ENCODE data around the gene NR1H4.
"Not testable (repeated sequence)": the region's sequence is repeated elsewhere in the genome, so short reads cannot be mapped to it uniquely, and the experiment has no call there.

NR1H4 gene

DNA sequence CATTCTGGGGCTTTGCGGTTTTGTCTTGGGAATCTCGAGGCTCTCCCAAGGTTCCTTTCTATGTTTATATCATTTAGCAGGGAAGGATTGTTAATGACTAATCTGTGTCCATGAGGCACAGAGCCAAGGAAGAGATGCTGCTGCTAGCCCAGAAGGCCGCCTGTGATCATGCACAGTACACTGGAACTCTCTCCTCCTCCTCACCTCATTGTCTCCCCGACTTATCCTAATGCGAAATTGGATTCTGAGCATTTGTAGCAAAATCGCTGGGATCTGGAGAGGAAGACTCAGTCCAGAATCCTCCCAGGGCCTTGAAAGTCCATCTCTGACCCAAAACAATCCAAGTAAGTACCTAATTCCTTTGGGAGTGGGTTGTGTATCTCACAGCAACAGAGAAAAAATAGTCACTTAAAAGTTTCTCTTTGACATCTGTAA lies at the start of gene NR1H4:
Gene NR1H4, plus strand, starts transcription at position 151 of the 435 bp plus-strand sequence. CDS start 19,458 bp downstream, outside the sequence.
- no peak for DNase-seq

- DNase-seq: no peak
Observed at GRCh38 chr12:100426145-100426544, 47.5 kb upstream of the NR1H4 start.

DNA sequence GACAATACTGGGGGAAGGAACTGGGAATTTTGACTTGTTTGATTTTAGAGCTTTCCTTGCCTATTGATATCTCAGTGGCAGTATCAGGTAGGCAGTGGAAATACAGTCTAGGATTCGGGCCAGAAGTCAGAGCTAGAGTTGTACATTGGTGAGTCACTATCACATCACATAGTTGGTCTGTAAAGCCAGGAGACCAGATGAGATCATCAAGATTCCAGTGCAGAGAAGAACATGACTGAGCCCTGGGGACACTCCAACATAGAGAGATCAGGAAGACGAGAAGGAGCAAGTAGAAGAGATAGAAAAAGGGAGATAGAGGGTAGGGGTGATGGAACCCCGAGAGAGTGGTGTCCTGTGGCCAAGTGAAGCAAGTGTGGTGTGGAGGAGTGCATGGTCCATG lies 46.6 kb upstream of the NR1H4 start:
- no peak for DNase-seq

GRCh38 chr12:100430251-100430650 lies 43.4 kb upstream of the NR1H4 start:
- DNase-seq: not testable (repeated sequence)

DNA sequence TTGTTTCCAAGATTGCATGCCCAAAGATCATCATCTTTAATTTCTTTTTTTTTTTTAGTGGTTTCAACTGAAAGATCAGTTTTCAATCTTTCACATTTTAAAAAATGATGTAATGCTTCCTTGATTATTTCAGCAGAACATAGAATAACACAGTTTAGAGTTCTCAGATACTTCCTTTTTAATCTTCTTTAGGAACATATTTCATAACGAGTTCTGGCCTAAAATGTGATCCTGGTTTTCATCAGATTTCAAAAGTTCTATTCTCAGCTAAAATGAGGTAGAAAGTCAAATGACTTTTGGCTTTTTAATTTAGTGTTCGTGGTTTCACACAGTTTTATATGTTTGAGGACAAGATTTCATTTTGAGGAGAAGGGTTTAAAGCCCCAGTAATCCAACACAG lies 40.0 kb upstream of the NR1H4 start:
- peak; percentile 18 to 21 for DNase-seq

DNA sequence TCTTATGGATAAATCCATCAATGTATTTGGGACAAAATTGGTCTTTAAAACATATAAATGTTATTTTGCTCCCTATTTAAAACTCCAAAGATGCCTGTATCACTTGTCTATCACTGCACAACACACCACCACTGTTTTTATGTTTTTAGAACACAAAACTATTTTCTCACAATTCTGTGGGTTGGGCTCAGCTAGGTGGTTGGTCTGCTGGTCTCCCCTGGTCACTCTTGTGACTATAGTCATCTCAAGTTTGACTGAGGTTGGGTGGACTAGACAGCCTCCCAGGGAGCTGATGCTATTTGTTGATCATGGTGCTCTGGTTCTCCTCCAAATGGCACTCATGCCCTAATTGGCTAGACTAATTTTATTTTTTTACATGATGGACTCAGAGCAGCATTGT lies 39.5 kb upstream of the NR1H4 start:
- no peak for DNase-seq

DNA sequence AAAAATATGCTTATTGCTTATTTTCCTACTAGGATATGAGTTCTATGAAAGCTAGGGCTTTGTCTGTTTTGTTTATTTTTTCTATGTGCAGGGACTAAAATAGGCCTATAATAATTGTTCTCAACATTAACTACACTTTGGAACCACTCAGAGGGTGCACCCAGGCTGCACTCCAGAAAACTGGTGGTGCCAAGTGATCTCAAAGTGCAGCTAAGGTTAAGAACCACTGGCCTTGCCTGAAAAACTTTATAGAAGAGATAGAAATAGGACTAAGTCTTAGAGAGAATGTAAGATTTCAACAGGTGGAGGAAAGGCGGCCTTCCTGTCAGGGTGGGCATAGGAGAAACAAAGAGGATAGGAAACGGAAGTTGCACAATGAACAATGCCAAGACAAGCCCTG lies 37.7 kb upstream of the NR1H4 start:
- no peak for DNase-seq

DNA sequence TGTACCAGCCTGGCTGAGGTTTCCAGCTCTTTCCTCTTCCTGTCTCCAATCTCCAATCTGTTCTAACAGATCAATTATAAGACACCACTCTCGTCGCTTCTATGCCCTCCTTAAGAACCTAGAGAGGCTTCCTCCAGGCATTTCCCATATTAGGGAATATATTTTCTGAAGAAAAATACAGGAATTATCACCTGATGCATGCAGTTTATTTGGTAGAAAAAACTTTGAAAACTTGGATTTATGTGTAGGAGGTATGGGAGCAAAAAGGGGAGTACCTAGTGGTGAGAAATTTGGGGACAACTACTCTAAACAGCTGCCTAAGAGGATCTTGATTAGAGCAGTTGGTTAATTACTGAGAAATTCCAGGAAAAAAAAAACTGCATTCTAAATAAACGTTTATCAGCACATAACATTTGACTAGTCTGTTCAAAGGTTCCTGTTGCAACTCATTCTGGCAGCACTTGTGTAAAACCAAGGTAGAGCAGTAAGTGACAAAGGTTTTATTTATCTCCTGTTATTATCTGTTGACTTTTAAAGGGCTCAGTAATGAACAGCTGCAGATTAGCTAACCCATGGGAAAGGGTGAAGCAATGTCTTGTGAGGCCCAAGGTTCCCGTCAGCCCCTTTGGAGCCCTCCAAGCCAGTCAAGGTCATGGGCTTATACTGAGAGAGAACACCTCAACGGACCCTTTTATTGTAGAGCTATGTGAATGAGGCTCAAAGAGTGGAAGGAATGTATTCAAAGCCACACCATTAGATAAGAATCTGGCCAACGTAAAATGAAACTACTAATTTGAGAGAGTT lies 36.4 kb upstream of the NR1H4 start:
- DNase-seq: no peak

DNA sequence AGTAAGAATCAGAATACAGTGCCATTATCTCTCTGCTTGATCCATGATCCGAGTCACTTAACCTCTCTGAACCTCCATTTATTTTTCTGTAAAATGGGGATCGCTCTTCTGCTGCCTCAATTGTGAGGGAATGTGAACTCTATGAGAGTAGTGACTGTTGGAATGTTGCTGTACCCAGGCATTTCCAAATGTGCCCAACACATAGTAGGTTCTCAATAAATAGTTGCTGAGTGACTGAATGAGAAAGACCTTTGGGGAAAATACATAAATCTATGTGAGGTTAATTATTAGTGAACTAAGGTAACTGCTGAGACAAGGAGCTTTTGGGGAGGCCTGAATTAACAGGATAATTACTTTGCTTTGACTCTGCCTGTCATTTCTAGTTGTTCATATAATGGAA lies 33.9 kb upstream of the NR1H4 start:
- no peak for DNase-seq

DNA sequence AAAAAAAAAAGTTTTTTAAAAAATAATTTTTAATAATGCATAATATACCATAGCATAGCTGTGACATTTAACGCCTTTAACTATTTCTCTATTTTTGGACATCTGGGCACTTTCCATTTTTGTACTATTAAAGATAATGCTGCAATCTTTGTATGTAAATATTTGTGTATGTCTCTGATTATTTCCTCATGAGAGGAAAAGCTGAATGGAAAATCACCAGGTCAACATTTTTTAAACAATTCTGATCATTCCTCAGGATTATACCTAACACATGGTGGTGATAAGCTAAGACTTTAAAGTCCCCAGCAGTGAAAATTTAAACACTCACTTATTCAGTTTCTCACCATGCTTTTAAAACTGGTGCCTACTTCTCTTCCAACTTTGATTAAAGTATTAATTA lies 31.3 kb upstream of the NR1H4 start:
- DNase-seq: no peak

- DNase-seq: no peak
Observed at GRCh38 chr12:100443434-100443833, 30.2 kb upstream of the NR1H4 start.

DNA sequence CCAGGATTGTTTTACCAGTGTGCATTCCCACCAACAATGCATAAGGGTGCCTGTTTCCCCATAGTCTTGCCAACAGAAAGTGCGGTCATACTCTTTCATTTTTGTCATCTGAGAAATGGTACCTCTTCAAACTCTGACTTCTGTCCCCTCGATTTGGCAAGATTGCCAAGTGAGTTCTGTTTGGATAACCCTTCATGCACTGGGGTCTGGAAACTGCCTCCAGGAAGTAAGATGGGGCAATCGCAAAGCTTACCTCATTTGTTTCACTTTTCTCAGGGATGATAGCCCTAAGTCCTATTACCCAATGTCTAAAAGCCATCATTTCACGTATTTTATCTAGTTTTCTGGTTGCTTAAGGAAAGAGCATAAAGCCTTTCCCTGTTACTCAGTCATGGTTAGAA lies 28.6 kb upstream of the NR1H4 start:
- peak in 1 of 2 donors; percentile 3 for DNase-seq

- no peak for DNase-seq
Observed at GRCh38 chr12:100447381-100447780, 26.3 kb upstream of the NR1H4 start.

GRCh38 chr12:100448656-100449055 lies 25.0 kb upstream of the NR1H4 start:
- no peak for DNase-seq

GRCh38 chr12:100450735-100451134 lies 22.9 kb upstream of the NR1H4 start:
- no peak for DNase-seq

- no peak for DNase-seq
Observed at GRCh38 chr12:100453951-100454350, 19.7 kb upstream of the NR1H4 start.

DNA sequence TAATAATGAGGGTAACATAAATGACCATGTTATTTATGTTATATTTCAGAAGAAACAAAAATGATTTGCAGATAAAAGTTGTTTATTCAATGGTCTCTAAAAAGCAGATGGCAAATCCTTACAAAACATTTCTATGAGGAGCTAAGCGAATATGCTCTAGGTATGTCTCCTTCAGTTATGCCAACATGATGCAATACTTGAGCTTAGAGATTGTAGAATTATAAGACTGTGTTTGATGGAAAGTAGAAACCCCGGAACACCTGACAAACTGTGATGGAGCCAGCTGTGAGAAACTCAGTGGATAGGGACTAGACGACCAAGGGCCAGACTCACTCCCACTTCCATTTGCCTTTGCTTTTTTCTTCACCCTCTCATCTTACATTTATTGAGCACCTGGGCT lies 17.8 kb upstream of the NR1H4 start:
- no peak for DNase-seq

- no peak for DNase-seq
Observed at GRCh38 chr12:100458191-100458590, 15.5 kb upstream of the NR1H4 start.

- DNase-seq: no peak
Observed at GRCh38 chr12:100460702-100461101, 13.0 kb upstream of the NR1H4 start.

GRCh38 chr12:100461330-100461973 lies 12.2 kb upstream of the NR1H4 start:
- DNase-seq: no peak

- no peak for DNase-seq
Observed at GRCh38 chr12:100463661-100464060, 10.0 kb upstream of the NR1H4 start.

- no peak for DNase-seq
Observed at GRCh38 chr12:100464529-100464928, 9.1 kb upstream of the NR1H4 start.

DNA sequence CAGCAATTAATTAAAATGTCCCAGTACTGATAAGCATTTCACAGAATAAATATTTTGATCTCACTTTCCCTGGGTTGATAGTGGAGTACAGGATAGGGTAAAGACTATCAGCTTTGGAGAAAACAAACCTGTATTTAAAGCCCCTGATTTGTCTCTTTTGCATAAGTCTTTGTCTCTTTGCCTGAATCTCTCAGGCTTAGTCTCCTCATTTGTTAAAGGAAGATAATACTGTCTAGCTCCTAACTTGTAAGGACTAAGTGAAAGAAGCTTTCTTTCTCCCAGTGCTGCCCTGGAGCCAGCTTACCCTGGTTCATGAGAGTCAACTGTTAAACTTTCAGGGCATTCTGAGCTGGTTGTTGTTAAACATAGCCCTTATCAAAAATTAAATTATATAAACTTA lies 5.5 kb upstream of the NR1H4 start:
- no peak for DNase-seq

DNA sequence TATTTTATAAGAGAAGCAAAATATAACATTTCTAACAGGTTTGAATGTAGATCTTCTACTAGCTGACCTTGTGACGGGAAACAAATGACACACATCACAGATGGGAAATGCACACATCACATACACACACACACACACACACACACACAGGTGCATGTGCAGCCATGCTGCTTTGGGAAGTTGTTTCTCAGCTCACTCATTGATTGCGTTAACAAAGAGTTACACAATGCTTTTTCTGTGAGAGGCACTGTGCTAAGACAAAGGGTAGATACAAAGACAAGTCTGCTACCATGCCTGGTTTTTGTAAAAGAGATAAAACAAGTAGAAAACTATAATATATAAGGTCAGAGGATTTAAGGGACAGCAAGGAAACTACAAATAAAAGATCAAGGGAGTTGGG lies 1.3 kb upstream of the NR1H4 start:
- DNase-seq: no peak
